RPMI7951 (cell line): ENCODE measurements around the gene PPIG. TPM values are rescaled to one million over a fixed set of nuclear protein-coding genes. Genes with fewer than 3 reads are reported as not detected.
"Not testable (repeated sequence)": the region's sequence is repeated elsewhere in the genome, so short reads cannot be mapped to it uniquely, and the experiment has no call there.

Source experiments
- DNase-seq: peaks from one replicate; pipeline ENCODE4 v3.0.0-alpha.2; 2012; ENCODE audit warnings: low read depth
- total RNA-seq: library from RNA; depleted of rRNA; stranded (reverse); fragments of >200 nt; shearing (Covaris generic); gene quantifications from 2 replicates; pipeline ENCODE4 v1.2.3, GENCODE V29; 2014; rRNA removed

PPIG gene
- 20.4 and 25.4 TPM in 2 replicates for total RNA-seq

GRCh38 chr2:169584005-169584877, at the start of gene PPIG:
TSS of gene PPIG (plus strand) at chr2:169584351. CDS start at chr2:169604042, 19,691 bp downstream.
- peak; percentile 91 for DNase-seq

GRCh38 chr2:169539460-169539859, 44.7 kb upstream of the PPIG start:
- DNase-seq = not testable (repeated sequence)

GRCh38 chr2:169540146-169540545, 44.0 kb upstream of the PPIG start:
- no peak for DNase-seq

GRCh38 chr2:169542433-169542832, 41.7 kb upstream of the PPIG start:
- DNase-seq = no peak

- DNase-seq = no peak
Measured at GRCh38 chr2:169546756-169547155, 37.4 kb upstream of the PPIG start.

- no peak for DNase-seq
Measured at GRCh38 chr2:169561364-169561763, 22.8 kb upstream of the PPIG start.

GRCh38 chr2:169562084-169562483, 22.1 kb upstream of the PPIG start:
- DNase-seq = not testable (repeated sequence)

- no peak for DNase-seq
Measured at GRCh38 chr2:169562519-169562918, 21.6 kb upstream of the PPIG start.

GRCh38 chr2:169565686-169566085, 18.5 kb upstream of the PPIG start:
- no peak for DNase-seq

GRCh38 chr2:169569948-169570347, 14.2 kb upstream of the PPIG start:
- no peak for DNase-seq

- DNase-seq = not testable (repeated sequence)
Measured at GRCh38 chr2:169570752-169571151, 13.4 kb upstream of the PPIG start.

GRCh38 chr2:169571571-169571970, 12.6 kb upstream of the PPIG start:
- no peak for DNase-seq

GRCh38 chr2:169572189-169572588, 12.0 kb upstream of the PPIG start:
- no peak for DNase-seq

GRCh38 chr2:169572821-169573159, 11.4 kb upstream of the PPIG start:
- no peak for DNase-seq

- peak; percentile 87 for DNase-seq
Measured at GRCh38 chr2:169573160-169573973, 10.8 kb upstream of the PPIG start, which contains the start of gene FASTKD1. TSS of gene FASTKD1 (minus strand) at chr2:169573865. CDS start at chr2:169572029, 1,836 bp downstream.

- no peak for DNase-seq
Measured at GRCh38 chr2:169573974-169574299, 10.2 kb upstream of the PPIG start.

GRCh38 chr2:169574539-169574938, 9.6 kb upstream of the PPIG start:
- DNase-seq = not testable (repeated sequence)

GRCh38 chr2:169575264-169575663, 8.9 kb upstream of the PPIG start:
- DNase-seq = not testable (repeated sequence)

- no peak for DNase-seq
Measured at GRCh38 chr2:169579044-169579443, 5.1 kb upstream of the PPIG start.

- not testable (repeated sequence) for DNase-seq
Measured at GRCh38 chr2:169582552-169583266, 1.4 kb upstream of the PPIG start.

- DNase-seq = no peak
Measured at GRCh38 chr2:169583518-169583917, 633 bp upstream of the PPIG start.

- DNase-seq = no peak
Measured at GRCh38 chr2:169585673-169586072, 1.5 kb downstream of the PPIG start.
